Activated naive CD4-positive, alpha-beta T cell treated with anti-CD3 and anti-CD28 coated beads, Interleukin-2, amount 50 U/mL, for 24 hours (primary cell): ENCODE measurements around the gene MED16.

Source experiments
- H3K27ac Mint-ChIP-seq: one replicate; pipeline ENCODE4 v1.8.0; 2021; ENCODE audit warnings: mild to moderate bottlenecking, mixed read lengths
- H3K27me3 Mint-ChIP-seq: one replicate; pipeline ENCODE4 v1.8.0; 2021; ENCODE audit warnings: mixed read lengths
- H3K36me3 Mint-ChIP-seq: one replicate; pipeline ENCODE4 v1.8.0; 2021; ENCODE audit warnings: mixed read lengths
- H3K4me1 Mint-ChIP-seq: one replicate; pipeline ENCODE4 v1.8.0; 2021; ENCODE audit warnings: mixed read lengths
- H3K4me3 Mint-ChIP-seq: one replicate; pipeline ENCODE4 v1.8.0; 2021; ENCODE audit warnings: mild to moderate bottlenecking, mixed read lengths
- H3K9me3 Mint-ChIP-seq: one replicate; pipeline ENCODE4 v1.8.0; 2021; ENCODE audit warnings: mixed read lengths

The MED16 gene

DNA sequence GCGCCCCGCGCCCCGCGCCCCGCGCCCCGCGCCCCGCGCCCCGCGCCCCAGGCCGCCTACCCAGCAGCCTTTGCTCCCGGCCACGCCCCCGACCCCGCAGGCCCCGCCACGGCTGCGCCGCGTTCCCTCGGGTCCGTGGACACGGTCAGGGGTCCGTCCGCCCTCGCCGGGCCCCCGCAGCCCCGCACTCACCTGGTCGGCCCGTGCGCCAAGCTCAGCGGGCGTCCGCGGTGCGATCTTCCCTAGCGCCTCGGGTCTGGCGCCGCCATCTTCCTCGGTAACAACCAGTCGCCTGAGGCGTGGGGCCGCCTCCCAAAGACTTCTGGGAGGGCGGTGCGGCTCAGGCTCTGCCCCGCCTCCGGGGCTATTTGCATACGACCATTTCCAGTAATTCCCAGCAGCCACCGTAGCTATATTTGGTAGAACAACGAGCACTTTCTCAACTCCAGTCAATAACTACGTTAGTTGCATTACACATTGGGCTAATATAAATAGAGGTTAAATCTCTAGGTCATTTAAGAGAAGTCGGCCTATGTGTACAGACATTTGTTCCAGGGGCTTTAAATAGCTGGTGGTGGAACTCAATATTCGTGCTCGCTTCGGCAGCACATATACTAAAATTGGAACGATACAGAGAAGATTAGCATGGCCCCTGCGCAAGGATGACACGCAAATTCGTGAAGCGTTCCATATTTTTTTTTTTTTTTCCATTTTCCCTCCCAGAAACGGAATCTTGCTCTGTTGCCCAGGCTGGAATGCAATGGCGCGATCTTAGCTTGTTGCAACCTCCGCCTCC is at the start of gene MED16, which contains the start of gene RNU6-9:
MED16 (minus strand) TSS at position 294 of the 796 bp plus-strand sequence. CDS start 2,056 bp downstream, outside the sequence.
RNU6-9 (plus strand) TSS at position 591 of the 796 bp plus-strand sequence.
- Mint-ChIP-seq H3K4me3 (peak within 1 kb of the TSS; percentile 95), H3K9me3 (no peaks in the 10 kb centered on the region), H3K27ac (peak within 1 kb of the TSS; percentile 100), H3K27me3 (no peaks in the 10 kb centered on the region), H3K4me1 (peaks cover 30% of the 10 kb centered on the region), H3K36me3 (no peaks in the 10 kb centered on the region)

- Mint-ChIP-seq H3K9me3 (no peaks in the 10 kb centered on the region), H3K4me1 (peaks cover 28% of the 10 kb centered on the region), H3K27me3 (no peaks in the 10 kb centered on the region), H3K27ac (no peak overlapping the region), H3K36me3 (no peaks in the 10 kb centered on the region), H3K4me3 (no peak overlapping the region)
Measured at GRCh38 chr19:942133-942645, 49.2 kb upstream of the MED16 start.

DNA sequence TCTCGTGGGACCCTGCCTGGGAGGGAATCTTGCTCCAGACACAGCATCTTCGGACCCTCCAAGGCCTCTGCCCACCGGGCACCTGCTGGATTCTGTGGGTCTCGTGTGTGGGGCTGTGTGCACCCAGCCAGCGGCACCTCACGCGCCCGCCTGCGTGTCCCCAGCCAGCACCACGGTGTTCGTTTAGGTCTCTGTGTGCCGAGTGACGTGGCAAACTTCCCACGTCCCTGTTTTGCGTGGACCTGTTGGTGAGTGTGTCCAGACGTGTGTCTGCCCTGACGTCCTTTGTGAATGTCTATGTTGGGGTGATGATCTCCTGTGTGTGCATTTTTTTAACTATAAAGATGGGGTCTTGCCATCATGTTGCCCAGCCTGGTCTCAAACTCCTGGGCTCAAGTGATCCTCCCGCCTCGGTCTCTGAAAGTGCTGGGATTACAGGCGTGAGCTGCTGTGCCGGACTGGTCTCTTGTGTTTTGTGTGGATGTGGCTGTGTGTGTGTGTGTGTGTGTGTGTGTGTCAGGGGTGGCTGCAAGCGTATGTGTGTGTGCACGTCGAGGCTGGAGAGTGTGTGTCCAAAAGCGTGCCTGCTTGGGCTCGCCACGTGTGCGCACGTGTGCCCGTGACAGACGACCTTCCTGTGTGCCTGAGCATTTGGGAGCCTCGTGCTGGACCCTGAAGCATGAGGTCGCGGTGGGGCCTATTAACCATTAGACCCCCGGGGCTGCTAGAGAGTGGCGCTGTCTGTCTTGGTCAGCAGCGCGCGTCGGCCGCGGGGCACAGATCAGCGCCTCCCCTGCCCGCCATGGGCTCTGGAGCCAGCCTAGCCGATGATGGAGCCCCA is 48.5 kb upstream of the MED16 start:
- peaks cover 31% of the 10 kb centered on the region for H3K4me1 Mint-ChIP-seq
- H3K4me3 Mint-ChIP-seq, result peak overlapping the region; percentile 79
- no peak overlapping the region for H3K27ac Mint-ChIP-seq
- H3K27me3 Mint-ChIP-seq, result no peaks in the 10 kb centered on the region
- no peaks in the 10 kb centered on the region for H3K9me3 Mint-ChIP-seq
- H3K36me3 Mint-ChIP-seq, result no peaks in the 10 kb centered on the region

GRCh38 chr19:940591-941291 is 47.8 kb upstream of the MED16 start:
- Mint-ChIP-seq H3K4me1 (peaks cover 31% of the 10 kb centered on the region), H3K9me3 (no peaks in the 10 kb centered on the region), H3K36me3 (no peaks in the 10 kb centered on the region), H3K4me3 (peak overlapping the region; percentile 84), H3K27me3 (no peaks in the 10 kb centered on the region), H3K27ac (peak overlapping the region; percentile 82)

- H3K27me3 Mint-ChIP-seq, result no peaks in the 10 kb centered on the region
- no peaks in the 10 kb centered on the region for H3K36me3 Mint-ChIP-seq
- peak overlapping the region; percentile 84 for H3K4me3 Mint-ChIP-seq
- H3K27ac Mint-ChIP-seq, result peak overlapping the region; percentile 82
- no peaks in the 10 kb centered on the region for H3K9me3 Mint-ChIP-seq
- peaks cover 31% of the 10 kb centered on the region for H3K4me1 Mint-ChIP-seq
Measured at GRCh38 chr19:939922-940321, 46.9 kb upstream of the MED16 start.

GRCh38 chr19:939439-939838 is 46.5 kb upstream of the MED16 start:
- Mint-ChIP-seq H3K27me3 (no peaks in the 10 kb centered on the region), H3K27ac (no peak overlapping the region), H3K4me1 (peaks cover 31% of the 10 kb centered on the region), H3K9me3 (no peaks in the 10 kb centered on the region), H3K36me3 (no peaks in the 10 kb centered on the region), H3K4me3 (peak overlapping the region; percentile 26)

DNA sequence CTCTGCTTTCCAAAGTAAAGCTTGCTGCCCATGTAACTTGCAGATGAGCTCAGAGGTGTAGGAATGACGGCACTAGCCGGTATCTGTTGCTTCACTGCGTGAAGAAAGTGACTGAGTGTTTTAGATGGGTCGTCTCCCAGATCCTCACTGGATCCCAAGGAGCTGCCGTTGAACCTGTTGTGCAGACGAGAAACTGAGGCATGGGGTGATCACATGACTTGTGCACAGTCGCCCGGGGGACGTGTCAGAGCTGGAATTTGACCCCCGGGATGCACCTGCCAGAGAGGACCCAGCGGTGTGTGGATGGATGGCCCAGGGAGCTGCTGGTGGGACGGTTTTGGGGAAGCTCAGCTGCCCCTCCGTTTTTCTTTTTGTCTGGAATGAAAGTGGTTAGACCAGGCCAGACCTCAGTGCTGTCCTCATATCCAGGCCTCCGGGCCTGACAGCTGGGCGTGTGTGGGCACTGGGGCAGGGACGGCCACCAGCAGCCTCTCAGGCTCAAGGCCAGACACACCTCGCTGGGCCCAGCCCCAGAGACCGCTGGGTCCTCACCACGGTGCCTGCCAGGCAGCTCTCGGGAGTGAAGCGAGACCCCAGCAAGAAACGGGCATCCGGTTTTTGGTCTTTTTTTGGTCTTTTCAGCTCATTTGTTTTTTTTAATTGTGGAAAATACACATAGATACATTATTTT is 45.4 kb upstream of the MED16 start:
- Mint-ChIP-seq H3K27ac (peak overlapping the region; percentile 2), H3K4me1 (peaks cover 31% of the 10 kb centered on the region), H3K4me3 (peak overlapping the region; percentile 30), H3K27me3 (no peaks in the 10 kb centered on the region), H3K9me3 (no peaks in the 10 kb centered on the region), H3K36me3 (no peaks in the 10 kb centered on the region)

GRCh38 chr19:937259-937694 is 44.3 kb upstream of the MED16 start:
- H3K27me3 Mint-ChIP-seq, result no peaks in the 10 kb centered on the region
- peak overlapping the region; percentile 7 for H3K27ac Mint-ChIP-seq
- H3K9me3 Mint-ChIP-seq, result no peaks in the 10 kb centered on the region
- peaks cover 36% of the 10 kb centered on the region for H3K4me1 Mint-ChIP-seq
- H3K4me3 Mint-ChIP-seq, result no peak overlapping the region
- no peaks in the 10 kb centered on the region for H3K36me3 Mint-ChIP-seq

GRCh38 chr19:936175-936546 is 43.2 kb upstream of the MED16 start:
- Mint-ChIP-seq H3K4me1 (peaks cover 34% of the 10 kb centered on the region), H3K27ac (no peak overlapping the region), H3K36me3 (no peaks in the 10 kb centered on the region)

GRCh38 chr19:934865-935479 is 42.0 kb upstream of the MED16 start:
- no peaks in the 10 kb centered on the region for H3K36me3 Mint-ChIP-seq
- no peak overlapping the region for H3K27ac Mint-ChIP-seq
- no peaks in the 10 kb centered on the region for H3K9me3 Mint-ChIP-seq
- peaks cover 27% of the 10 kb centered on the region for H3K4me1 Mint-ChIP-seq
- H3K4me3 Mint-ChIP-seq, result no peak overlapping the region
- no peaks in the 10 kb centered on the region for H3K27me3 Mint-ChIP-seq

More at GRCh38 chr19:936175-936546, 43.2 kb upstream of the MED16 start:
- Mint-ChIP-seq H3K27me3 (no peaks in the 10 kb centered on the region), H3K9me3 (no peaks in the 10 kb centered on the region), H3K4me3 (no peak overlapping the region)

DNA sequence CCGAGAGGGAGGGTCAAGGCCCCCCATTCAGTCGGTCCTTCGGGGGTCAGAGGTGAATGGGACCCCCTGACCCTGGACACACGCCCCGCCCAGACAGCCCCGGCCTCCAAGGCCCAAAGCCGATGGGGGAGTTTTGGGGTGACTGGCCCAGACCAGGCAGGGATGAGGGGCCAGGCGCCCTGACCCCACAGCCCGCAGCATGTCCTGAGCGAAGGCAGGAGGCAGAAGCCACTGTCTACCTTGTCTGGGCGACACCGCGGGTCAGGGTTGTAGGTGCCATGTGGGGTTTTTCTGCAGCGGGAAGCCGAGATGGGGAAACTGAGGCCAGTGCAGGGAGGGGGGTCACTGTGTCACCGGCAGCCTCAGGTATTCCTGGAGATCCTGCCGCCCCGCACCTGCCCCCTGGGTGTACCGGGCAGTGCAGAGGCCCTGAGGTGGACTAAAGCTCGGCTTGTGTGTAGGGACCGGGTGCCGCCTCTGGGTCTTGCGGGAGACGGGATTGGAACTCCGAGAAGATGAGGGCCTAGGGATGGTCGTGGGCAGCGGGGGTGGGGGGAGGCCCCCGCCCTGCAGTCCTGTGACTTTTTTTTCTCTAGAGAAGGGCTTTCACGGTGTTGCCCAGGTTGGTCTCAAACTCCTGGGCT is 41.3 kb upstream of the MED16 start:
- Mint-ChIP-seq H3K4me3 (no peak overlapping the region), H3K27ac (no peak overlapping the region), H3K9me3 (no peaks in the 10 kb centered on the region), H3K36me3 (no peaks in the 10 kb centered on the region), H3K27me3 (no peaks in the 10 kb centered on the region), H3K4me1 (peaks cover 21% of the 10 kb centered on the region)

- Mint-ChIP-seq H3K27ac (no peak overlapping the region), H3K4me1 (peaks cover 19% of the 10 kb centered on the region), H3K36me3 (no peaks in the 10 kb centered on the region), H3K4me3 (no peak overlapping the region), H3K27me3 (no peaks in the 10 kb centered on the region), H3K9me3 (no peaks in the 10 kb centered on the region)
Measured at GRCh38 chr19:933553-933882, 40.5 kb upstream of the MED16 start.

DNA sequence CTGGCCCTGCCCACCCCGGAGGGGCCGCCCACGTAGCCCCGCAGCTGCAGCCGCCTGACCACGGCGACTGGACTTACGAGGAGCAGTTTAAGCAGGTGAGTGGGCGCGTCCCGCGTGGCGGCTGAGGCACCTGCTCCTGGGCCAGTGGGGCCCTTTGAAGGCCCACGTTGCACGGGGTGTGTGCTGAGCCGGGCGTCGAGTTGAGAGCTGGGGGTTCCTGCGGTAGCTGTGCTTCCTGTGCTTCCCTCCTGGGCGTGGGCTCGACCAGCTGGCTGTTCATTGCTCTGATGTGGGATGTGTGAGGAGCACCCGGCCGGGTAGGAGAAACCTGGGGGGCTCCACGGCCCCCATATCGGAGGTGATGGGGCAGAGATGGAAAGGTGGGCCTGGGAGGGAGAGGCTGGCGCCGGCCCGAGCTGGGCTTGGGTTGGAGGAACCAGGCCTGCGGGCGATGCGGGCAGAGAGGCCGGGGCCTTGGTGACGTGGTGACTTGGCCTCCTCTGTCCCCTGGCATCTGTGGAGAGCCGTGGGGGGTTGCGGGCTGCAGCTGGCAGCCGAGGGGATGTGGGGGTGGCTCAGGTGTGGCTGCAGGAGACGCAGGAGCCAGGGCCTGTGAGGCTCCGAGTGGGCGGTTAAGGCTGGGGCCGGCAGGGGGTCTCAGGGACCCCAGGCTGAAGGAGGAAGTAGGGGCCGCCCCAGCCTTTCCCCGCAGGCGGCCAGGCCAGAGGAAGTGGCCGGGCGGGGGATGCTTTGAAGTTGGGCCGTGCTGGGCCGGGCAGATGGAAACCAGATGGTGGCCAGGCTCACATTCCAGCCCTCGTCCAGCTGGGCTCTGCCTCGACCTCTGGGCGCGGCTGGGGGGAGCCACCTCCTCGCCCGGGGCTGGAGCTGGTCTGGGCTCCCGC is 39.9 kb upstream of the MED16 start:
- H3K9me3 Mint-ChIP-seq, result no peaks in the 10 kb centered on the region
- H3K36me3 Mint-ChIP-seq, result no peaks in the 10 kb centered on the region
- no peak overlapping the region for H3K27ac Mint-ChIP-seq
- H3K4me1 Mint-ChIP-seq, result peaks cover 15% of the 10 kb centered on the region
- H3K27me3 Mint-ChIP-seq, result no peaks in the 10 kb centered on the region
- H3K4me3 Mint-ChIP-seq, result peak overlapping the region; percentile 75
